Measurements from ENCODE around the gene PRKACB.

GRCh38 chr1:84146411-84147032 is 2.5 kb downstream of the PRKACB start:
- TF ChIP-seq CTCF (IDR thresholded peaks at IDR 0.05) (no peak), POLR2AphosphoS5 (IDR thresholded peaks at IDR 0.05) (no peak)

Measured in breast epithelium (tissue), 3 donors.